HG03342 (cell line): ENCODE data around the gene SPATA6L.

Experiments used
- ATAC-seq: cut with Tn5 transposase; IDR thresholded peaks from one replicate; pipeline ENCODE4 v1.9.1; 2021; ENCODE audit warnings: mild to moderate bottlenecking, moderate library complexity; ENCODE audit not compliant: unreplicated experiment

SPATA6L gene, protein sequence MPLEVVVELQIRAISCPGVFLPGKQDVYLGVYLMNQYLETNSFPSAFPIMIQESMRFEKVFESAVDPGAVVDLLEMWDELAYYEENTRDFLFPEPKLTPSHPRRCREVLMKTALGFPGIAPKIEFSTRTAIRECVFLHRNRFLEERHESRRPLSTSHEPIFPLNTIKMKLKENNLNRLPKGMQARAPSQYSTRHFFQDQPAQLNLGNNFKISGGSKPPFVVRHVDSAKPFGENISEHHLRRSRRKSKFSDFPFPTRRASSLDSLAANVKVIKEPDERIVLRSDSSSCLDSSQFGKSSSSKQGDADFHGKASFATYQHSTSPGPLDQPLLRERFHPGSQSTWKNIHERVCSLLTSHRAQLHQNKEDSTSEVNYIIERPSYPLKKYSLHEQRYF

GRCh38 chr9:4666042-4666699 lies at the start of gene SPATA6L:
Gene SPATA6L (minus strand): TSS chr9:4666480. CDS start chr9:4666250, 230 bp downstream.
- peak; percentile 31 for ATAC-seq

DNA sequence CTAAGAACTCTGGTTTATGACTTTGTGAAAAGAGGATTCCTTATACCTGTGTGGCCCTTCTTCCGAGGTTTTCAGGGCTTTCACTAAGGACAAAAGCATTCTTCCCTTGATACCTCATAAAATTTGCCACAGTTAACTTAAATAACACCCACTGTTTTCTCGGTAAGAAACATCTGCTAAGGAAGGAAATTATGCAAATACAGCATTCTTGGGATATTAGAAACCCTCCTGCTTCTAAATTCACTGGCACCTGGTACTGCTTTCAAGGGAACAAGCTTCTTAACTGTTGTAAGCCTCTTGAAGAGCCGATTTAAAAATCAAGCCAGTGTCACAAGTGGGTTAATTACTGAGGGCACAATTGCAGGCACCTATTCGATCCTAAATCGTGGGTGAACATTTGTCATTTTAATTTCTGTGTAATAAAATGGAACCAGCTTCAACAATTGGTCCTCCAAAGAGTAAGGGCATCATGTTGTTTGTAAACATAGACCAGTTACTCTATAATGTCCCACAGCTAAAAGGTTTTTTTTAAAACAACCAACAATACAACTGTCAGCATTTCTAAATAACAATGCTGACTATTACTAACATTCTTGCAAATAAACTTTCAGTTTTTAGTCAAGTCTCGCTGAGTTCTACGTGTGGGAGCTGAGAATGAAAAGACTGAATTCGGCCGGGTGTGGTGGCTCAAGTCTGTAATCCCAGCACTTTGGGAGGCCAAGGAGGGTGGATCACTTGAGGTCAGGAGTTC lies 48.2 kb upstream of the SPATA6L start:
- ATAC-seq = no peak

GRCh38 chr9:4713849-4714248 lies 47.6 kb upstream of the SPATA6L start:
- ATAC-seq = no peak

DNA sequence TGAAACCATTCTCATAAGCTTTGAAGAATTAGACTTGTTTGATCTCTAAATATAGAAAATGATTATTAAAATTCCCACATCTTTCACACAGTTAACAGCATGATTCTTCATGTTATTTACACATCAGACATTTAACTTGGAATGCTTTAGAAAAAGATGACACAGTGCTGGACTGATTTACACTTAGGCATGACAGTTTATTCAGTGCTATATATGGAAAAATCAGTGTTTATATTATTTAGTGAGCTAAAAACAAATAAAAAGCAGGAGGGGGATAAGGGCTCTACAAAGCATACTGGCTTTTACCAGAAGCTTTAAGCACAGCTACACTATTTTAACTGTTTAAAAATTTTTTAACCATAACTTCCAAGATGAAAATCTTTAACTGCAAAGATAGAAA lies 43.1 kb upstream of the SPATA6L start:
- ATAC-seq = no peak

DNA sequence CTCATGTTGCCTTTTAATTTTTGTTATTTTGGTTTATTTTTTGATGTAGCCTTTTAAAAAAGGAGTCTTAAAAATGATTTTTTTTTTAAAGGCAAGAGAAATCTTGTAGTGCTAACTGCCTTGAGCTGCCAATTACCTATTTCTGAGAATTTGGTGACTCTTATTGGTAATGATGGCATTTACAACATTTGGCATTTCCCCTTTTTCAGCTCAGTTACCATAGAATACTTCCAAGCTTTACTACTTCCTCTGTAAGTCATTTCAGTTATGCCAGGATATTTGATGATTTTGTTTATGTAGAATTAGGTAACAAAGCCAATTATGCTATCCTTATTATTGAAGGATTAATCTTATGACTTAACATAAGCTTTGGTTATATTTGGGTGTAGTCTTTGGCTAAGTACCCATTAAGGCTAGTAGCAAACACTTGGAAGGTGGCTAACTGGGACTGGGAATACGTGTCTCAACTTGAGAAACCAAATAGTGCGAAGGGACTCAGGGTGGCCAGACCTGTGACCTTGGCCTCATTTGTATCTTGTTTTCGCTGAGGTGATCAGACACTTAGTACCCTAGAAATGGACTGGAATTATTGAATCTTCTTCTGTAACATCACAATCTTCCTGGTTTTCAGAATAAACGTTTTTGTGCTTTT lies 40.8 kb upstream of the SPATA6L start:
- no peak for ATAC-seq

- no peak for ATAC-seq
These were observed 39.7 kb upstream of the SPATA6L start for GRCh38 chr9:4706021-4706420.

GRCh38 chr9:4704129-4704528 lies 37.8 kb upstream of the SPATA6L start:
- no peak for ATAC-seq

DNA sequence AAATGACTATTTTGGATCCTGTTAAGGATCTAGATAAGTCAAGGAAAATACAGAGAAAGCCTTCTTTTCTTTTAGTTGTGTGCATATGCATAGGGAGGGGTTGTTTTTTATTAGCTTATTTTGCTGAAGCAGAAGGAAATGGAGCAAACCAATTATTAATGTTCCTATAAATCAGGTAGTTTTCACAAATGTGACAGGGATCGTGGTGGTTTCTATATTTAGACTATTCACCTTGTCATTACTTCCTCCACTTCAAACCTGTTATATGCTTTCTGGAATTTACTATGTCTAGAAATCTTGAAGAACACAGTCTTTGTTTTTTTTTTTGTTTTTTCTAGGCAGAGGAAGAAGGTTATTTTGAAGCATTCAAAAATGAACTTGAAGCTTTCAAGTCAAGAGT lies 35.2 kb upstream of the SPATA6L start:
- no peak for ATAC-seq

- no peak for ATAC-seq
These were observed 34.7 kb upstream of the SPATA6L start for GRCh38 chr9:4700932-4701331.

- no peak for ATAC-seq
These were observed 33.8 kb upstream of the SPATA6L start for GRCh38 chr9:4700091-4700490.

DNA sequence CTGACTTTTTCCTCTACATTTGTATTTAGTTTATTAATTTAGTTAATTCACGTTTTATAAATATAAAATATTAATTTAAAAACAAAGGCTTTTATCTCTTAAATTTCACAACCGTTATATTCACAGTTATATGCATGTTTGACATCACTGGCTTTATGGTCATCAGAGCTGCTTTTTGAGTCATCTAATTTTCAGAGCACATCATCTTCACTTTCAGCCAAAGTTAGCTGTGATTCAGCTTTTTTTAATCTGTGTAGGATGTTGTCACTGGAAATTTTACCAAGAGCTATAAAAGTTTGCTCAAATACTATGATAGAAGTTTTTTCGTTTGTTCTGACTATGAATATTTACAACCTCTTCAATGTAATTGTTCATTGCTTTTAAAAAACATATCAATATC lies 25.5 kb upstream of the SPATA6L start:
- ATAC-seq = no peak

- peak; percentile 57 for ATAC-seq
These were observed 23.9 kb upstream of the SPATA6L start for GRCh38 chr9:4690144-4690543.

GRCh38 chr9:4689687-4690104 lies 23.4 kb upstream of the SPATA6L start:
- ATAC-seq = peak; percentile 75

GRCh38 chr9:4689021-4689420 lies 22.7 kb upstream of the SPATA6L start:
- no peak for ATAC-seq

DNA sequence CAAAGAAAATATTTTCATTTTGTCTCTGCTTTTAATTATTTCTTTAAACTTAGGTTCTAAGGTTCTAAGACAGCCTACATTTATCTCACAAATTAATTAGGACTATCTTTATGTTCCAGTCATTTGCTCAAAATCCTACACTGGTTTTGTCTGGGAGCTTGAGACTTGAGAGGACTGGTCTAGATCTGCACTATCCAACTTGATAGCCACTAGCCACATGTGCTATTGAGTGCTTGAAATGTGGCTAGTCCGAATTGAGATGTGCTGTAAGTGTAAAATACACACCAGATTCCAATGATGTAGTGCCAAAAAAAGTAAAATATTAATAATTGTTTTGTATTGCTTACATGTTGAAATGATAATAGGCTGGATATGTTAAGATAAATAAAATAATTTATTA lies 20.3 kb upstream of the SPATA6L start:
- ATAC-seq = no peak

DNA sequence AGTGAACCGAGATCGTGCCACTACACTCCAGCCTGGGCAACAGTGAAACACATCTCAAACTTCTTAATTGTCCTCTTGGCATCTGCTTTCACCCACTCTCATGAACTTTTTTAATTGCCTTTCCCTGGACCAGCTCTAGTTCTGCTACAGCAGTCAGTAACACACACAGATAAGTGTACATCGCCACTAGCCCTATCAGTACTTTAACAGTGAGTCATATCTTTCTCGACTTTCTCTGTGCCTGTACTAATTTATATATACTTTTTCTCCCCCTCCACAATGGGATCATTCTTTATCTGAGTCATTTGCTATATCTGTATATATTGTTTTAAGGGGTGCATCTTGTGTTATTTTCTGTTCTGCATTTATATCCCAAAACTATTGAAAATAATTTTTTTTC lies 19.8 kb upstream of the SPATA6L start:
- no peak for ATAC-seq

DNA sequence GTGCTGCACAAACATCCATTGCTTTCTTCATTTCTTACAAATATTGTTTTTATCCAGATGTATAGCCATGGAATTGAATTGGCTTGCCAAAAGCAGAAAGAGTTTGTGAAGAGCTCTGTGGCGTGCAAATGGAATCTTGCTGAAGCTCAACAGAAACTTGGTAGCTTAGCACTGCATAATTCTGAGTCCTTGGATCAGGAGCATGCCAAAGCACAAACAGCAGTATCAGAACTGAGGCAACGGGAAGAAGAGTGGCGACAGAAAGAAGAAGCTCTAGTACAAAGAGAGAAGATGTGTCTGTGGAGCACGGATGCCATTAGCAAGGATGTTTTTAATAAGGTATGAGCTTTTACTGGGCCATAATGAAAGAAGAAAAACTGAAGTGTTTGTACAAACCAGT lies 18.5 kb upstream of the SPATA6L start:
- no peak for ATAC-seq

- no peak for ATAC-seq
These were observed 14.5 kb upstream of the SPATA6L start for GRCh38 chr9:4680750-4681149.

- ATAC-seq = no peak
These were observed 13.9 kb upstream of the SPATA6L start for GRCh38 chr9:4680173-4680525.

DNA sequence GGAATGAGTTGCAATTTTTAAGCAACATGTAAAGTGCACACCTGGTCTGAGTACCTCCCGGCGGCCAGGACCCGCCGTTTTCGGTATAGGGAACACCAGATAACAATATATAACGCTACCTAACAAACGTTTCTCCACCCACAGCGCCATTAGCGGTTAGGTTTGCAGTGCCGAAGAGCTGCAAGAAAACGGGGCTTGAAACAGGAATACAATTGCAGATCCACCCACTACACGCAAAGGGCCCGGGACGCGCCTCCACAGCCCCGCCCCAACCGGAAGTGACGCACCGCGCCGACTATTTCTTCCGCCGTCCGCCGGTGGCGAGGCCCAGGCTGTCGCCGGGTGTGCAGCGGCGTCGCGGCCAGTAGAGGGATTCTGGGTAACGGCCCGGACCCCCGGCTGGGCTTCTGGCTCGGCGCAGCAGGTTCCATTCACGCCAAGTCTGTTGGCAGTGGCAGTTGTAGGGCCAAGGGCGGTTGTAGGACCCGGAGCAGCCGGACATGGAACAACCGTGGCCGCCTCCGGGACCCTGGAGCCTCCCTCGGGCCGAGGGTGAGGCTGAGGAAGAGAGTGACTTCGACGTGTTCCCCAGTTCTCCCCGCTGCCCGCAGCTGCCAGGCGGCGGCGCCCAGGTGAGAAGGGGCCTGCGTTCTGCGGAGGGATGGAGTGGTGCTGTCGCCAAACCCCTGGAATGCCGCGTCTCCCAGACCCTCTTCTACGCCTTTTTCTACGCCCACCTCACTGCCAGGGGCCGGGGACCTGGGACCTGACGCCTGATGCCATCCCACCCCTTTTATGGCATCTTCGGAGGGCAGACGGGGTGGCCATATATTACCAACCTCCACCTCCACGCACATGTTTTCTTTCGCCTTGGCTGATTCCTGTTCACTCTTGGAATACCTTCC lies 13.2 kb upstream of the SPATA6L start, which contains the start of gene CDC37L1:
TSS of gene CDC37L1 (plus strand) at position 302 of the 905 bp plus-strand sequence. CDS start at position 501, 199 bp downstream.
- peak; percentile 96 for ATAC-seq
